ENCODE results near the gene GPR15. TPM values are rescaled to one million over a fixed set of nuclear protein-coding genes. Genes with fewer than 3 reads are reported as not detected.

The GPR15 gene
- total RNA-seq, 1 donor from 2014 or later = not detected

- no peak for DNase-seq (ENCODE audit: low read depth in 2 of 2)
Observed at GRCh38 chr3:98529856-98530459, 1.8 kb upstream of the GPR15 start.

- DNase-seq (ENCODE audit: low read depth in 2 of 2) = no peak
Observed at GRCh38 chr3:98530676-98531075, 1.1 kb upstream of the GPR15 start.

GRCh38 chr3:98532275-98532637 is 478 bp downstream of the GPR15 start:
- DNase-seq (ENCODE audit: low read depth in 2 of 2) = no peak

DNA sequence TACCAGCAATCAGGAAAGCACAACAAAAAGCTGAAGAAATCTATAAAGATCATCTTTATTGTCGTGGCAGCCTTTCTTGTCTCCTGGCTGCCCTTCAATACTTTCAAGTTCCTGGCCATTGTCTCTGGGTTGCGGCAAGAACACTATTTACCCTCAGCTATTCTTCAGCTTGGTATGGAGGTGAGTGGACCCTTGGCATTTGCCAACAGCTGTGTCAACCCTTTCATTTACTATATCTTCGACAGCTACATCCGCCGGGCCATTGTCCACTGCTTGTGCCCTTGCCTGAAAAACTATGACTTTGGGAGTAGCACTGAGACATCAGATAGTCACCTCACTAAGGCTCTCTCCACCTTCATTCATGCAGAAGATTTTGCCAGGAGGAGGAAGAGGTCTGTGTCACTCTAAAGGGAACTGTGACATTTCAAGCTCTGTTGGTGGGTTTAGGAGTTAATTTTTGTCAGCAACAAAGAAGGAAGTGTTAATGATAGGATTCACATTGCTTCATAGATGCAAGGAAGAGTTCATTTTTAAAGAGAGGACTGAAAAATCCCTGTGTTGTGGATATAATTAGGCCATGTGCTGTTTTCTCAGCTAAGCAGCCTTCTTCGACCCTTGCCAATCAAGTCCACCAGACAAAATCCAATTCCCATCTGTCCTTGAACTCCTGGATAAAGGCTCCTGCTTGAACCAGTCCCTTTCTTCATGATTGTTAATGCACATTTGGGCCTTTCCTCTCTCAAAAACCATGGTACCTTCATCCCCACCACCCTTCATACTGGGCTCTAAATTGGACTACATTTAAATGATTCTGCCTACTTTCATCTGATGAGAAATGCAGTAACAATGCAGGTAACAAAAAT is 1.2 kb downstream of the GPR15 start:
- no peak for DNase-seq (ENCODE audit: low read depth in 2 of 2)

- DNase-seq (ENCODE audit: low read depth in 2 of 2) = no peak
Observed at GRCh38 chr3:98534168-98534567, 2.4 kb downstream of the GPR15 start.

DNA sequence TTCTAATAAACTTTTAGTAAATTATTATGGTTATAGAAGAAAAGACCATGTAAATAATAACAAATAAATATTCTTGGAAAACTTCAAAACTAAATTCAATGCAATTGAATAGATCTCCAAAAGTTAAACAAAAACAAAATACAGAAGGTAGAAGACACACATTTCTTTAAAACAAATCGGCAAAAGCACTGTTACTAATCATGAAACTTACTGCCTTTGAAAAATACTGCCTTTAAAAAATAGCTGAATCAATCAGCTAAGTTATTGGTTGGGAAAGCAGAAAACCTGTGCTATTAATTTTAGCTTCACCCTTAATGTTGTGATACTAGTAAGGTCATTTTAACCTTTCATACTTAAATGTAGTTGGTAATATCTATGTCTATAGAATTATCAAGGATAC is 3.0 kb downstream of the GPR15 start:
- DNase-seq (ENCODE audit: low read depth in 2 of 2) = no peak

- DNase-seq (ENCODE audit: low read depth in 2 of 2) = no peak
Observed at GRCh38 chr3:98536456-98537017, 4.8 kb downstream of the GPR15 start.

GRCh38 chr3:98540346-98540745 is 8.6 kb downstream of the GPR15 start:
- DNase-seq (ENCODE audit: low read depth in 2 of 2) = no peak

GRCh38 chr3:98541695-98542094 is 9.9 kb downstream of the GPR15 start:
- DNase-seq (ENCODE audit: low read depth in 2 of 2) = no peak

DNA sequence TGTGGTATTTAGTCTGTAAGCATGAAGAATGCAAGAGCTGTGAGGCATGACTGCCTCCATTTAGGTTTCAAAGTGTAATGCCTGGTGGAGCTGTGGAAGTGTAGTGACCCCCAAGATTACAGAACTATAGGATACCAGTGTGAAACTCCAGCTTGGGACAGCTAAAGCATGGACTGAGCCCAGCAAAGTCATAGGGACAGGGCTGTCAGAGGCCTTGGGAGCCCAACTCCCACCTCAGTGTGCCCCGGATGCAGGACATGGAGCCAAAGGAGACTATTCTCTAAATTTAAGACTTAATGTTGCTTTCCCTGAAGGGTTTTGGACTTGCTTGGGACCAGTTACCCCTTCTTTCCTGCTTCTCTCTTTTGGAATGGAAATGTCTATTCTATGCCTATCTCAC is 10.8 kb downstream of the GPR15 start:
- no peak for DNase-seq (ENCODE audit: low read depth in 2 of 2)

DNA sequence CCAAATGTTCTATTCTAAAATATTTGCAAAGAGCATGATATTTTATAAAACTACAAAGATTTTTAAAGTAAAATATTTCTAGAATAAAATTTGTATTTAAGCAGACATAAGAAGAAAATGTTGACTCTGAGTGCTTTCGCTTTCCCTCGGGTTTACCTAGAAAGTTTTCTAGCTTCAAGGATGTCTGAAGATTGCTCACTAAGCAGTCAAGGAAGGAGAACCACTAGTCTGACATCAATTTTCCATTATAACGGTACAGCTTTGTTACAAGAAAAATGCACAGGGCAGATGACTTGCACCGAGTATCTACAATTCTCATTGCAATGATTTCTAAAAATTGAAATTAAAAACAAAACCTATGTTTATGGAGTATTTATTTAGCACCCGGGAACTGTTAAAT is 14.2 kb downstream of the GPR15 start:
- no peak for DNase-seq (ENCODE audit: low read depth in 2 of 2)

GRCh38 chr3:98548544-98548943 is 16.8 kb downstream of the GPR15 start:
- no peak for DNase-seq (ENCODE audit: low read depth in 2 of 2)

DNA sequence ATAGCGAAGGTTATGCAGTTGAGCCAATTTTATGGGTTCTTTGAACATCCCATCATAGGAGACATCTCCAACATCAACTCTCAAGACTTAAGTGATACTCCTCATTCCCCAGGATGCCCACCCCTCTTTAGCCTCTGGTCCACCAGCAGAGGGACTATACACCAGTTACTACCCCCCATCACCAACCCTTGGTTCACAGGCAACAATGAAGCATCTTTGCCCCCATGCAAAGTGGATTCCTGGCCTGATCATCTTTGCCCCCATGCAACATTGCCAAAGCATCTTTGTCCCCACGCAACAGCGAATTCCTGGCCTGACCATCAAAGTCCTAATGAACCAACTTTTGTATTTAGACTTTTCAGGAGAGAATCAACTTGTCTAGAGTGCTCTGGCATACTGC is 19.1 kb downstream of the GPR15 start:
- no peak for DNase-seq (ENCODE audit: low read depth in 2 of 2)

GRCh38 chr3:98551236-98551635 is 19.5 kb downstream of the GPR15 start:
- no peak for DNase-seq (ENCODE audit: low read depth in 2 of 2)

DNA sequence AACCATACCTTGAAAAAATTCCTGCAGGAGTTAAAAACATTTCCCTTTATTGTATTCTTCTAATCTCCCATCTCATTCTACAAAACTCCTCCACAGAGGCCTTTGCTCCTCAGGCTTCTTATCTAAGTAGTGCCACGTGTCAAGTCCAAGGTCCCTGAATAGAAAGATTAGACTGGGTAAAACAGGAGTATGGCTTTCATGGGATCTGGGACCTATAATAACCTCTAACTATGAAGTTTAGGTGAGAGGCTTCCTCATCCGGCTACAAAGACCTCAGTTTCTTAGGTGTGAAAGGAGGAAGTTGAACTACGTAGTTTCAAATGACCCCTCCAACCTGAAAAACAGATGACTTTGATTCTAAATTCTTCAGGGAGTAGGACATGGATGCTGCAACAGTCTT is 20.0 kb downstream of the GPR15 start:
- DNase-seq (ENCODE audit: low read depth in 2 of 2) = no peak

DNA sequence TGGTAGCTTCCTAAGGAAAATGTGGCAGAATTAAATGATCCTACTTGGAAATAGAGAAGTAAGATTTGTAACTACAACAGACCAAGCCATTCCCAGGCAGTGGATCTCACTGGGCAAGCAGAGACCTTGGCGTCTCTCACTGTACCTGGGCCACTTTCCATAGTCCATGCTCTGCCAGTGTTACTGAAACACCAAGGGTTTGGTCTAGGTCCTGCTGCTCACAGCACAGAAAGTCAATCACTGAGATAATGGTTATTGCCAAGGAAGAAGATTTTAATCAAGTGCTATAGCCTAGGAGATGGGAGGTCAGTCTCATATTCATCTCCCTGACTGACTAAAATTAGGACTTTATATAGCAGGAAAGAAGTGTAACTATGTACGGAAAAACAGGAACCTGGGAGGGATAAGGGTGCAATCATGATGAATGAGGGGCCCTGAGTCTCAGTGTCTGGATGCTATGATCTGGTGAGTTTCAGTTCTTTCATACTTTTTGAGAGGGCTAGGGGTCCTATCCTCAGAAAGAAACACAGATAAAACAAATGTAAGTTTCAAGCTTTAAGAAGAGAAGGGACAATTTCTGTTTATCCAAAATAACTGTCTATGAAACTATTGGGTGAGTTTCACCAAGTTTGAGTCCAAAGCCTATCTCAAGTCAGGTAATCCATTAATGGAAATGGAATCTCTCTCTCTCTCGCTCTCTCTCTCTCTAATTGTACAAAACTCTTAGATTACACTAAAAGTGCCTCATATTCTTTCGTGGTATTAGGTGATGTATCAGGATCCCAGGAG is 20.6 kb downstream of the GPR15 start:
- DNase-seq (ENCODE audit: low read depth in 2 of 2) = no peak

DNA sequence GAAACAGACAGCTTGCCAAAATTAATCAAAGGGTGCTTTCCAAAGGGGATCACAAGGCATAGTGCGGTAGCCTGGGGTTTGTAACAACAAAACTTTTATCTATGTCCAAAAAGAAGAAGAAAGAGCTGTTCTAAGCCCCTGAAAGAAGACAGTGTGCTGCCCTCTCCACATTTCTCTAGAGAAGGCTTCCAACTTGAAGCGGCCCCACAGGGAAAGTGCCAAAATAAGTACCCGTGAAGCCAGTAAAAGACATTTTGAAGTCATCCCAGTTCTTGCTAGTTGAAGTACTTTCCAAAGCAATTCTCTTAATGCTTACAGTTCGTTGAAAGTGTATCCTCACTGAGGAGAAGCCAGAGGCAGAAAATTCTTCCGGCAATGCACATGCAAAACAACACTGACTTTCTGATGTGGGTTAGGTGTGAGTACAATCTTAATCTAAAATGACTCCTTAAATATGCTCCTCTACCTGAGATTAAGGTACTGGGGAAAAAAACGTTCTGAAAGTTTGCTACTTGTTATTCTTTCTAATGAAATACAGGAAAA is 21.3 kb downstream of the GPR15 start:
- DNase-seq (ENCODE audit: low read depth in 2 of 2) = no peak

DNA sequence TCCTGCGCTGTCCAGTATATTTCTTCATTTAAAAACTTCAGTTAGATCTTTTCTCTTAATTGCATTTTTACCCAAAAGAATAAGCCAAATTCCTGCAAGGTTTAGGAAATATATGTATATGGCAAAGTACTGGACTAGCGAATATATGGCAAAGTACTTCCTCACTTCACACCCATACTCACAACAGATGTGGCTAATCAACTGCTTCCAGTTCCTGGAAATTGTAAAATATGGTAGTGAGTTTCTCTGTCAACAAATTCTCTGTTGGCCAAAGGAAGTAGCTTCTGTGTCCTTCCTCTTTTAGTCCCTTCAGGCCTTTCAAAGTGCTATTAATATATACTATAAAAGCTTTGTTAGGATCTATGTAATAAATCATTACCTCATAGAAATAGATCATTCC is 22.0 kb downstream of the GPR15 start:
- DNase-seq (ENCODE audit: low read depth in 2 of 2) = no peak

DNA sequence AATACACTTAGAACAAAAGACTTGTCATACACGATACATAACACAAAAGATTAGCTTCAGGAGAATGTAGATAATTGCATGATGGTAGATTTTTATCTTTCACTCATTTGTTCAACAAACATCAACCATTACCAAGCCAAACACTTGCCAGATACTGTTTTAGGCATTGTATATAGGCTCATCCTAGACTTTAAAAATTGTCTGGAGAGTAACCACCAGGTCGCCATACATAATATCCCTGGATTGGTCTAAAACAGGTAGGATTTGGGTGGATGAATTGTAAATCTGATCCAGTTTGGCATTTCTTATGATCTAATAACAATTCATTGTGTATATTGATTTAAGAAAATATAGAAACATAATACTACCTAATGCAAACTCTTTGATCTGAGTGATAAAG is 22.8 kb downstream of the GPR15 start:
- no peak for DNase-seq (ENCODE audit: low read depth in 2 of 2)

DNA sequence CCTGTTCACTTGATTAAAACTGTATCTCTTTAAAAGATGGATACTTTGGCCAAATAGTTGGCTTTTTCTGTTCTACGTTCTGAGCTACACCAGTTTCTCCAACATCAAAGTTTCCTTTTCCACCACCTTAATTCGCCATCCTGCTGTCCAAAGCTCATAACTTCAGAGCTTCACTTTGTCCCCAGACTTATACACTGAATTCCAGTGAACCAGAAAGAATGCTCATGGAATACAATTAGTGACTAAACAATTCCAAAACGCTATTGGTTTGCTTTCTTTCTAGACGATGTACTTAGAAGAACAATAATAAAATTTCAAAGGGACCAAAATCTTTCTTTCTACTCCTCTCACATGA is 23.2 kb downstream of the GPR15 start:
- no peak for DNase-seq (ENCODE audit: low read depth in 2 of 2)

DNA sequence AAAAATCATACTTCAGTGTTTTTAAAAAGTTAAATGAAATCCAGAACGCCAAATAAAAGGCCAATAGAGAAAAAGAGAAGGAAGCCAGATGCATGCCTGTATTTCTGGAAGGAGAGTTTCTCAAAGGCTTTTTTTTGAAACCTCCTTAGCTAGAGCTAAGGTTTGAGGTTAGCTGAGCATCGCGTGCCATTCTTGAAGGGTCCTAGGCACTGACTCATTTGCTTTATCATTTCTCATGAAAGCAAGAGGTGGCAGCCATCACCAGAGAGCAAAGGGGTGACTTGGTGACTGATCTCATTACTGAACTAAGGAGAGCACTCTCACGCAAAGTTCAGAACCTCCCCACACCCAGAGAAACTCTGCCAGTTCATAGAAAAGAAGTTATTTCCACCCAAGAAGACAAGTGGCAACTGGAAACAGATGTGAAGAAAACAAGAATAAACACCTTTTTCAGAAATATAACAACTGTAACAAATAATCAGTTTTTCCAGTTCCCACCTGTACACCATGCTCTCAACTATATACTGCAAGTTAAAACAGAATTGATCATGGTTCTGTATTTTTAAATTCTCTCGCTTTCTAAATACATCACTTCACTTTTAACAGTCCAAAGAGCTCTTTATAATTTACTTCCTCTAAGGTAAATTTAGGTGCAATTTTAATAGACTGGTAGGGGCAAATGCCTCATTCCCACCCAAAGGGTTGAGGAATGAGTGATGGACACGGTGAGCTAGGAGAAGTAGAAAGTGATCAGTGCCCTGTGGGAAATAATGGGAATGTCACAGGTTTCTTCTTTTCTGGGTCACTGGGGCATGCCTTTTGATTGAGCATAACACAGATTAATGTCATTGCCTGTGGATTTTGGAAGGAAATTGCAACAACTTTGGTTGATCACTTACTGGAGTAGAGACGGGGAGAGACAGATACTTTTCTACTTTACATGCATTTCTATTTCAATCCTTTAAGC is 24.7 kb downstream of the GPR15 start:
- DNase-seq (ENCODE audit: low read depth in 2 of 2) = no peak
